ENCODE results near the gene REG4.
"Not testable (repeated sequence)": the region's sequence is repeated elsewhere in the genome, so short reads cannot be mapped to it uniquely, and the experiment has no call there.

REG4 gene

GRCh38 chr1:119794230-119794875, 16.9 kb downstream of the REG4 start:
- no peaks in the 10 kb centered on the region for H3K36me3 ChIP-seq (ENCODE audit: control insufficient read depth, insufficient read depth, low read length)
- no peaks in the 10 kb centered on the region for H3K27me3 ChIP-seq (ENCODE audit: control insufficient read depth, insufficient read depth, low read length)
- no peak overlapping the region for H3K9ac ChIP-seq (ENCODE audit: low read length)
- no peaks in the 10 kb centered on the region for H3K4me1 ChIP-seq (ENCODE audit: control insufficient read depth, insufficient read depth, low read length)
- H3K9me3 ChIP-seq (ENCODE audit: control insufficient read depth, insufficient read depth, low read depth, low read length): no peaks in the 10 kb centered on the region
- no peak overlapping the region for H3K27ac ChIP-seq (ENCODE audit: low read depth, low read length)
- H3K4me3 ChIP-seq (ENCODE audit: low read depth, low read length): no peak overlapping the region

- Histone ChIP-seq H3K4me3 (ENCODE audit: low read depth, low read length) (no peak overlapping the region), H3K27me3 (ENCODE audit: control insufficient read depth, insufficient read depth, low read length) (no peaks in the 10 kb centered on the region)
These were observed 19.9 kb downstream of the REG4 start for GRCh38 chr1:119791377-119791776.

GRCh38 chr1:119790451-119791198, 20.6 kb downstream of the REG4 start:
- Histone ChIP-seq H3K9ac (ENCODE audit: low read length) (no peak overlapping the region), H3K9me3 (ENCODE audit: control insufficient read depth, insufficient read depth, low read depth, low read length) (no peaks in the 10 kb centered on the region), H3K27ac (ENCODE audit: low read depth, low read length) (no peak overlapping the region), H3K4me3 (ENCODE audit: low read depth, low read length) (no peak overlapping the region), H3K36me3 (ENCODE audit: control insufficient read depth, insufficient read depth, low read length) (no peaks in the 10 kb centered on the region), H3K4me1 (ENCODE audit: control insufficient read depth, insufficient read depth, low read length) (no peaks in the 10 kb centered on the region), H3K27me3 (ENCODE audit: control insufficient read depth, insufficient read depth, low read length) (no peaks in the 10 kb centered on the region)

More at GRCh38 chr1:119791377-119791776, 19.9 kb downstream of the REG4 start:
- Histone ChIP-seq H3K36me3 (ENCODE audit: control insufficient read depth, insufficient read depth, low read length) (no peaks in the 10 kb centered on the region), H3K4me1 (ENCODE audit: control insufficient read depth, insufficient read depth, low read length) (no peaks in the 10 kb centered on the region), H3K9ac (ENCODE audit: low read length) (no peak overlapping the region), H3K27ac (ENCODE audit: low read depth, low read length) (no peak overlapping the region), H3K9me3 (ENCODE audit: control insufficient read depth, insufficient read depth, low read depth, low read length) (no peaks in the 10 kb centered on the region)

- H3K27ac ChIP-seq (ENCODE audit: low read depth, low read length): no peak overlapping the region
- no peaks in the 10 kb centered on the region for H3K9me3 ChIP-seq (ENCODE audit: control insufficient read depth, insufficient read depth, low read depth, low read length)
- H3K4me1 ChIP-seq (ENCODE audit: control insufficient read depth, insufficient read depth, low read length): no peaks in the 10 kb centered on the region; the same call in 1 of the 2 replicates
- H3K9ac ChIP-seq (ENCODE audit: low read length): no peak overlapping the region
- no peak overlapping the region for H3K4me3 ChIP-seq (ENCODE audit: low read depth, low read length)
- H3K36me3 ChIP-seq (ENCODE audit: control insufficient read depth, insufficient read depth, low read length): no peaks in the 10 kb centered on the region
- no peaks in the 10 kb centered on the region for H3K27me3 ChIP-seq (ENCODE audit: control insufficient read depth, insufficient read depth, low read length)
These were observed 23.5 kb downstream of the REG4 start for GRCh38 chr1:119787776-119788175.

- not testable (repeated sequence) for H3K4me1 ChIP-seq (ENCODE audit: control insufficient read depth, insufficient read depth, low read length); H3K9me3 ChIP-seq (ENCODE audit: control insufficient read depth, insufficient read depth, low read depth, low read length); H3K27ac ChIP-seq (ENCODE audit: low read depth, low read length); H3K9ac ChIP-seq (ENCODE audit: low read length); H3K27me3 ChIP-seq (ENCODE audit: control insufficient read depth, insufficient read depth, low read length); H3K36me3 ChIP-seq (ENCODE audit: control insufficient read depth, insufficient read depth, low read length); H3K4me3 ChIP-seq (ENCODE audit: low read depth, low read length)
These were observed 24.7 kb downstream of the REG4 start for GRCh38 chr1:119786473-119787050.

GRCh38 chr1:119786046-119786445, 25.2 kb downstream of the REG4 start:
- not testable (repeated sequence) for H3K4me3 ChIP-seq (ENCODE audit: low read depth, low read length); H3K9ac ChIP-seq (ENCODE audit: low read length); H3K27me3 ChIP-seq (ENCODE audit: control insufficient read depth, insufficient read depth, low read length); H3K4me1 ChIP-seq (ENCODE audit: control insufficient read depth, insufficient read depth, low read length); H3K27ac ChIP-seq (ENCODE audit: low read depth, low read length); H3K9me3 ChIP-seq (ENCODE audit: control insufficient read depth, insufficient read depth, low read depth, low read length); H3K36me3 ChIP-seq (ENCODE audit: control insufficient read depth, insufficient read depth, low read length)

GRCh38 chr1:119784191-119784781, 27.0 kb downstream of the REG4 start:
- Histone ChIP-seq H3K4me1 (ENCODE audit: control insufficient read depth, insufficient read depth, low read length) (no peaks in the 10 kb centered on the region; the same call in 1 of the 2 replicates), H3K4me3 (ENCODE audit: low read depth, low read length) (no peak overlapping the region), H3K9me3 (ENCODE audit: control insufficient read depth, insufficient read depth, low read depth, low read length) (no peaks in the 10 kb centered on the region), H3K27me3 (ENCODE audit: control insufficient read depth, insufficient read depth, low read length) (no peaks in the 10 kb centered on the region), H3K9ac (ENCODE audit: low read length) (no peak overlapping the region), H3K36me3 (ENCODE audit: control insufficient read depth, insufficient read depth, low read length) (no peaks in the 10 kb centered on the region), H3K27ac (ENCODE audit: low read depth, low read length) (no peak overlapping the region)

- no peaks in the 10 kb centered on the region for H3K27me3 ChIP-seq (ENCODE audit: control insufficient read depth, insufficient read depth, low read length)
- no peaks in the 10 kb centered on the region; the same call in 1 of the 2 replicates for H3K4me1 ChIP-seq (ENCODE audit: control insufficient read depth, insufficient read depth, low read length)
- H3K36me3 ChIP-seq (ENCODE audit: control insufficient read depth, insufficient read depth, low read length): no peaks in the 10 kb centered on the region
- H3K27ac ChIP-seq (ENCODE audit: low read depth, low read length): no peak overlapping the region
- no peak overlapping the region for H3K9ac ChIP-seq (ENCODE audit: low read length)
- H3K4me3 ChIP-seq (ENCODE audit: low read depth, low read length): no peak overlapping the region
- H3K9me3 ChIP-seq (ENCODE audit: control insufficient read depth, insufficient read depth, low read depth, low read length): no peaks in the 10 kb centered on the region
These were observed 27.7 kb downstream of the REG4 start for GRCh38 chr1:119783354-119784185.

- H3K9ac ChIP-seq (ENCODE audit: low read length): no peak overlapping the region
- H3K4me3 ChIP-seq (ENCODE audit: low read depth, low read length): no peak overlapping the region
- H3K27me3 ChIP-seq (ENCODE audit: control insufficient read depth, insufficient read depth, low read length): no peaks in the 10 kb centered on the region
- no peaks in the 10 kb centered on the region; the same call in 1 of the 2 replicates for H3K4me1 ChIP-seq (ENCODE audit: control insufficient read depth, insufficient read depth, low read length)
- H3K27ac ChIP-seq (ENCODE audit: low read depth, low read length): no peak overlapping the region
- H3K36me3 ChIP-seq (ENCODE audit: control insufficient read depth, insufficient read depth, low read length): no peaks in the 10 kb centered on the region
- no peaks in the 10 kb centered on the region for H3K9me3 ChIP-seq (ENCODE audit: control insufficient read depth, insufficient read depth, low read depth, low read length)
These were observed 28.5 kb downstream of the REG4 start for GRCh38 chr1:119782631-119783325.
